COLO829 (cell line): ENCODE results near the gene ZFX.
"Not testable (repeated sequence)": the region's sequence is repeated elsewhere in the genome, so short reads cannot be mapped to it uniquely, and the experiment has no call there.

ENCODE experiments used
- DNase-seq: peaks from one replicate; pipeline ENCODE4 v3.0.0; 2012; ENCODE audit warnings: low spot score

ZFX gene

GRCh38 chrX:24149351-24150050, at the start of gene ZFX:
ZFX (plus strand) TSS chrX:24149729; CDS start chrX:24172743, 23,014 bp downstream.
- DNase-seq, result no peak

- no peak for DNase-seq
These were observed 48.8 kb upstream of the ZFX start for GRCh38 chrX:24100713-24101112.

- DNase-seq, result no peak
These were observed 39.5 kb upstream of the ZFX start for GRCh38 chrX:24110069-24110468.

GRCh38 chrX:24113181-24113580, 36.3 kb upstream of the ZFX start:
- no peak for DNase-seq

GRCh38 chrX:24117258-24117657, 32.3 kb upstream of the ZFX start:
- DNase-seq, result no peak

- no peak for DNase-seq
These were observed 25.2 kb upstream of the ZFX start for GRCh38 chrX:24124244-24124799.

GRCh38 chrX:24125028-24125612, 24.4 kb upstream of the ZFX start:
- DNase-seq, result no peak

GRCh38 chrX:24131476-24131875, 18.1 kb upstream of the ZFX start:
- DNase-seq, result no peak

GRCh38 chrX:24133312-24133711, 16.2 kb upstream of the ZFX start:
- no peak for DNase-seq

GRCh38 chrX:24135768-24136167, 13.8 kb upstream of the ZFX start:
- not testable (repeated sequence) for DNase-seq

GRCh38 chrX:24137192-24137591, 12.3 kb upstream of the ZFX start:
- DNase-seq, result no peak

GRCh38 chrX:24143982-24144381, 5.5 kb upstream of the ZFX start:
- not testable (repeated sequence) for DNase-seq

- no peak for DNase-seq
These were observed 5.0 kb upstream of the ZFX start for GRCh38 chrX:24144528-24144927.

- DNase-seq, result no peak
These were observed 4.0 kb upstream of the ZFX start for GRCh38 chrX:24145303-24146186.

GRCh38 chrX:24146283-24146949, 3.1 kb upstream of the ZFX start:
- DNase-seq, result no peak

- no peak for DNase-seq
These were observed 2.4 kb upstream of the ZFX start for GRCh38 chrX:24147165-24147564.

- DNase-seq, result no peak
These were observed 1.4 kb upstream of the ZFX start for GRCh38 chrX:24148121-24148520.

- DNase-seq, result no peak
These were observed 786 bp upstream of the ZFX start for GRCh38 chrX:24148535-24149350.

GRCh38 chrX:24150051-24150790, 692 bp downstream of the ZFX start:
- DNase-seq, result peak; percentile 68

GRCh38 chrX:24150898-24151297, 1.4 kb downstream of the ZFX start:
- no peak for DNase-seq
